Neuronal stem cell (in vitro differentiated cells): ENCODE results near the gene CHKA.

Experiments
- DNase-seq: peaks from one replicate; pipeline ENCODE4 v3.0.0-alpha.2; 2013; ENCODE audit warnings: low spot score
- H2AFZ ChIP-seq: one replicate; pipeline ENCODE4 v1.6.1; 2013; ENCODE audit warnings: mild to moderate bottlenecking, low read length, inconsistent platforms
- H2AK5ac ChIP-seq: 2 replicates; pipeline ENCODE4 v1.6.1; 2013; ENCODE audit warnings: low read depth, mild to moderate bottlenecking, inconsistent platforms, low read length, moderate library complexity, mixed read lengths
- H2BK120ac ChIP-seq: 2 replicates; pipeline ENCODE4 v1.6.1; 2013; ENCODE audit warnings: low read depth, mild to moderate bottlenecking, inconsistent platforms, low read length, moderate library complexity, mixed read lengths
- H2BK12ac ChIP-seq: one replicate; pipeline ENCODE4 v1.6.1; 2013; ENCODE audit warnings: low read length, inconsistent platforms
- H2BK15ac ChIP-seq: 2 replicates; pipeline ENCODE4 v1.6.1; 2013; ENCODE audit warnings: mild to moderate bottlenecking, low read length, inconsistent platforms, mixed read lengths
- H2BK5ac ChIP-seq: one replicate; pipeline ENCODE4 v1.6.1; 2013; ENCODE audit warnings: inconsistent platforms, mild to moderate bottlenecking, low read length, moderate library complexity
- H3K14ac ChIP-seq: one replicate; pipeline ENCODE4 v1.6.1; 2013; ENCODE audit warnings: low read length, inconsistent platforms
- H3K18ac ChIP-seq: 2 replicates; pipeline ENCODE4 v1.6.1; 2013; ENCODE audit warnings: low read length, inconsistent platforms
- H3K23ac ChIP-seq: 2 replicates; pipeline ENCODE4 v1.6.1; 2013; ENCODE audit warnings: low read depth, mild to moderate bottlenecking, mixed read lengths, low read length, inconsistent platforms; ENCODE audit not compliant: poor library complexity
- H3K27ac ChIP-seq: replicated peaks from 3 replicates; pipeline ENCODE4 v1.5.1; 2013; ENCODE audit warnings: low read length, inconsistent platforms
- H3K27me3 ChIP-seq, 3 experiments: 2 replicates each; pipeline ENCODE4 v1.6.1; 2013; ENCODE audit warnings: low read length in 3 of 3, mild to moderate bottlenecking in 2 of 3, inconsistent platforms in 1 of 3, low read depth in 1 of 3, mixed read lengths in 1 of 3, moderate library complexity in 1 of 3; ENCODE audit not compliant: control insufficient read depth in 3 of 3, insufficient read depth in 3 of 3
- H3K36me3 ChIP-seq, 2 donors: replicated peaks in 1 of 2; 2 replicates each; pipeline ENCODE4 v1.6.1; 2013; ENCODE audit warnings: low read length in 2 of 2; ENCODE audit not compliant: control insufficient read depth in 2 of 2, insufficient read depth in 2 of 2
- H3K4ac ChIP-seq: 2 replicates; pipeline ENCODE4 v1.6.1; 2013; ENCODE audit warnings: inconsistent platforms, mild to moderate bottlenecking, low read length, moderate library complexity
- H3K4me1 ChIP-seq, 2 donors: 1 replicate in 1 of 2; 2 replicates in 1 of 2; pipeline ENCODE4 v1.6.1; 2013; ENCODE audit warnings: low read length in 2 of 2, low read depth in 1 of 2; ENCODE audit not compliant: control insufficient read depth in 2 of 2, insufficient read depth in 1 of 2
- H3K4me2 ChIP-seq: one replicate; pipeline ENCODE4 v1.6.1; 2013; ENCODE audit warnings: mild to moderate bottlenecking, low read length, inconsistent platforms; ENCODE audit not compliant: insufficient read depth, poor library complexity, severe bottlenecking
- H3K4me3 ChIP-seq, 2 donors: 2 replicates each; pipeline ENCODE4 v1.5.1; 2013; ENCODE audit warnings: low read length in 2 of 2, mild to moderate bottlenecking in 2 of 2, inconsistent platforms in 1 of 2, moderate library complexity in 1 of 2
- H3K79me1 ChIP-seq: one replicate; pipeline ENCODE4 v1.6.1; 2013; ENCODE audit warnings: low read depth, mild to moderate bottlenecking, inconsistent platforms, low read length, moderate library complexity
- H3K9ac ChIP-seq: one replicate; pipeline ENCODE4 v1.6.1; 2013; ENCODE audit warnings: mild to moderate bottlenecking, low read depth, low read length, inconsistent platforms; ENCODE audit not compliant: poor library complexity
- H3K9me3 ChIP-seq, 2 donors: replicated peaks in 1 of 2; 2 replicates each; pipeline versions ENCODE3 to v1.6.1; 2013; ENCODE audit warnings: low read length in 2 of 2, mild to moderate bottlenecking in 2 of 2, inconsistent platforms in 1 of 2, low read depth in 1 of 2, mixed read lengths in 1 of 2, moderate library complexity in 1 of 2; ENCODE audit not compliant: control insufficient read depth in 2 of 2, insufficient read depth in 1 of 2
- H4K8ac ChIP-seq: one replicate; pipeline ENCODE4 v1.6.1; 2013; ENCODE audit warnings: low read depth, mild to moderate bottlenecking, inconsistent platforms, low read length, moderate library complexity
- H4K91ac ChIP-seq: one replicate; pipeline ENCODE4 v1.6.1; 2013; ENCODE audit warnings: low read length, low read depth, mild to moderate bottlenecking, inconsistent platforms; ENCODE audit not compliant: poor library complexity
- WGBS, 2 donors: extraction: QIAGEN DNeasy Blood & Tissue Kit; methylation state at CpG; one replicate each; pipeline ENCODE4 v1.1.7; 2013; ENCODE audit warnings: missing lambda C conversion rate in 2 of 2, mixed read lengths in 1 of 2; ENCODE audit not compliant: insufficient read length in 2 of 2, insufficient replicate concordance in 1 of 2; ENCODE audit errors: extremely low coverage in 2 of 2; 5-methylcytosine and 5-hydroxymethylcytosine counted together

Gene CHKA

GRCh38 chr11:68128682-68129327, 7.6 kb upstream of the CHKA start:
- H3K9ac ChIP-seq, result no peak overlapping the region
- H3K4me1 ChIP-seq, result peaks cover 4 to 5% of the 10 kb centered on the region in 2 donors
- no peak overlapping the region for H2BK12ac ChIP-seq
- peak overlapping the region; percentile 66 for H3K4me2 ChIP-seq
- H3K9me3 ChIP-seq, result peaks cover 13 to 16% of the 10 kb centered on the region in 2 donors
- no peak overlapping the region for H2BK15ac ChIP-seq
- H3K23ac ChIP-seq, result peak overlapping the region; percentile 1
- H3K79me1 ChIP-seq, result no peaks in the 10 kb centered on the region
- no peak overlapping the region for H4K91ac ChIP-seq
- no peak overlapping the region for H3K27ac ChIP-seq
- WGBS, 2 donors, result no CpG with 5 or more reads among the region's 15 CpGs
- H2AFZ ChIP-seq, result peak overlapping the region; percentile 87
- peaks cover 0 to 8% (median 0%) of the 10 kb centered on the region in 3 experiments for H3K27me3 ChIP-seq
- H2BK5ac ChIP-seq, result no peak overlapping the region
- H4K8ac ChIP-seq, result no peak overlapping the region
- no peak overlapping the region for H3K4me3 ChIP-seq
- no peak overlapping the region for H3K14ac ChIP-seq
- peak overlapping the region; percentile 76 for H3K18ac ChIP-seq
- no peaks in the 10 kb centered on the region for H3K36me3 ChIP-seq
- peak overlapping the region; percentile 90 for H2AK5ac ChIP-seq
- H2BK120ac ChIP-seq, result no peak overlapping the region
- no peak overlapping the region for H3K4ac ChIP-seq
- no peak for DNase-seq

GRCh38 chr11:68127714-68128681, 6.8 kb upstream of the CHKA start:
- Histone ChIP-seq H2AFZ (peak overlapping the region; percentile 87), H3K27ac (no peak overlapping the region), H3K4me2 (peak overlapping the region; percentile 66), H3K23ac (peak overlapping the region; percentile 95), H4K8ac (no peak overlapping the region), H2BK120ac (no peak overlapping the region), H3K18ac (peak overlapping the region; percentile 90), H3K79me1 (no peaks in the 10 kb centered on the region), H3K36me3 (no peaks in the 10 kb centered on the region), H3K4ac (peak overlapping the region; percentile 23), H2BK12ac (peak overlapping the region; percentile 10), H2BK15ac (peak overlapping the region; percentile 37), H2AK5ac (peak overlapping the region; percentile 100), H3K4me3 (peak overlapping the region in 1 of 2 donors; percentile 73), H4K91ac (no peak overlapping the region), H3K14ac (peak overlapping the region; percentile 47), H3K9ac (no peak overlapping the region), H3K4me1 (peaks cover 4 to 5% of the 10 kb centered on the region in 2 donors), H2BK5ac (no peak overlapping the region), H3K9me3 (peaks cover 10 to 12% of the 10 kb centered on the region in 2 donors), H3K27me3 (peaks cover 0 to 8% (median 0%) of the 10 kb centered on the region in 3 experiments)
- DNase-seq, result peak; percentile 78
- WGBS, 2 donors, result no CpG with 5 or more reads among the region's 48 CpGs

GRCh38 chr11:68125164-68125563, 4.0 kb upstream of the CHKA start:
- Histone ChIP-seq H3K27me3 (peaks cover 0 to 8% (median 0%) of the 10 kb centered on the region in 3 experiments), H3K79me1 (peaks cover 3% of the 10 kb centered on the region), H3K9ac (no peak overlapping the region), H2BK5ac (no peak overlapping the region), H4K91ac (no peak overlapping the region), H3K9me3 (peaks cover 4 to 10% of the 10 kb centered on the region in 2 donors), H2BK12ac (no peak overlapping the region), H3K4me2 (no peak overlapping the region), H3K4me3 (no peak overlapping the region), H3K4ac (no peak overlapping the region), H3K27ac (no peak overlapping the region), H2BK15ac (no peak overlapping the region), H3K23ac (no peak overlapping the region), H2BK120ac (no peak overlapping the region), H3K4me1 (peaks cover 9 to 11% of the 10 kb centered on the region in 2 donors), H3K18ac (no peak overlapping the region), H2AK5ac (no peak overlapping the region), H2AFZ (no peak overlapping the region), H4K8ac (no peak overlapping the region), H3K36me3 (no peaks in the 10 kb centered on the region), H3K14ac (no peak overlapping the region)
- DNase-seq, result no peak
- no CpG with 5 or more reads among the region's 4 CpGs for WGBS, 2 donors
